MM.1S (cell line): Measurements from ENCODE around the gene TTC28.

Experiments
- DNase-seq: peaks from one replicate; pipeline ENCODE4 v3.0.0-alpha.2; 2015
- H2AFZ ChIP-seq: fragments of 300-600 bp; sonication (generic); 2 replicates; pipeline ENCODE4 v1.6.0; 2016; ENCODE audit warnings: antibody characterized with exemption, low read length
- H3F3A ChIP-seq: fragments of 300-600 bp; sonication (generic); 2 replicates; pipeline ENCODE4 v1.6.1; 2016; ENCODE audit warnings: mild to moderate bottlenecking, antibody characterized with exemption, low read length, moderate library complexity, mixed read lengths; ENCODE audit not compliant: insufficient read depth
- H3K27ac ChIP-seq: fragments of 300-600 bp; sonication (generic); 2 replicates; pipeline ENCODE4 v1.5.1; 2016; ENCODE audit warnings: mild to moderate bottlenecking, low read length
- H3K27me3 ChIP-seq: fragments of 300-600 bp; sonication (generic); replicated peaks from 2 replicates; pipeline ENCODE4 v1.6.0; 2016; ENCODE audit warnings: low read length; ENCODE audit not compliant: insufficient read depth
- H3K36me3 ChIP-seq: fragments of 300-600 bp; sonication (generic); replicated peaks from 2 replicates; pipeline ENCODE4 v1.6.1; 2016; ENCODE audit warnings: mild to moderate bottlenecking, low read length, mixed read lengths; ENCODE audit not compliant: insufficient read depth
- H3K4me1 ChIP-seq: fragments of 300-600 bp; sonication (generic); 2 replicates; pipeline ENCODE4 v1.6.1; 2016; ENCODE audit warnings: low read length, mixed read lengths
- H3K4me2 ChIP-seq: fragments of 300-600 bp; sonication (generic); 2 replicates; pipeline ENCODE4 v1.6.0; 2016; ENCODE audit warnings: low read depth, low read length
- H3K4me3 ChIP-seq: fragments of 300-600 bp; sonication (generic); 2 replicates; pipeline ENCODE4 v1.5.1; 2016; ENCODE audit warnings: low read length, mixed read lengths
- H3K79me2 ChIP-seq: fragments of 300-600 bp; sonication (generic); 2 replicates; pipeline ENCODE4 v1.6.1; 2016; ENCODE audit warnings: mixed run types, low read length, mixed read lengths
- H3K9ac ChIP-seq: fragments of 300-600 bp; sonication (generic); 2 replicates; pipeline ENCODE4 v1.6.1; 2016; ENCODE audit warnings: low read length, mixed read lengths
- H3K9me2 ChIP-seq: fragments of 300-600 bp; sonication (generic); replicated peaks from 2 replicates; pipeline ENCODE4 v1.6.1; 2016; ENCODE audit warnings: mild to moderate bottlenecking, low read length, mixed read lengths; ENCODE audit not compliant: insufficient read depth
- H3K9me3 ChIP-seq: fragments of 300-600 bp; sonication (generic); replicated peaks from 2 replicates; pipeline ENCODE4 v1.6.1; 2016; ENCODE audit warnings: mild to moderate bottlenecking, low read length, mixed read lengths; ENCODE audit not compliant: insufficient read depth
- H4K20me1 ChIP-seq: fragments of 300-600 bp; sonication (generic); 2 replicates; pipeline ENCODE4 v1.6.1; 2016; ENCODE audit warnings: mild to moderate bottlenecking, low read length, moderate library complexity, mixed read lengths; ENCODE audit not compliant: insufficient read depth
- EZH2 ChIP-seq: fragments of 300-600 bp; sonication (generic); optimal IDR thresholded peaks from 2 replicates; pipeline ENCODE3; 2017; ENCODE audit warnings: low read depth, mild to moderate bottlenecking, antibody characterized with exemption, low read length, mixed read lengths
- EZH2phosphoT487 ChIP-seq: fragments of 300-600 bp; sonication (generic); IDR thresholded peaks from 2 replicates; pipeline ENCODE4 v1.6.1; 2018; ENCODE audit warnings: antibody characterized with exemption, low read length
- TF ChIP-seq, protein P1 (sequence below): fragments of 300-600 bp; sonication (generic); IDR thresholded peaks from 2 replicates; pipeline ENCODE4 v1.5.1; 2016; ENCODE audit warnings: antibody characterized with exemption, low read length, mixed read lengths

The TTC28 gene

DNA sequence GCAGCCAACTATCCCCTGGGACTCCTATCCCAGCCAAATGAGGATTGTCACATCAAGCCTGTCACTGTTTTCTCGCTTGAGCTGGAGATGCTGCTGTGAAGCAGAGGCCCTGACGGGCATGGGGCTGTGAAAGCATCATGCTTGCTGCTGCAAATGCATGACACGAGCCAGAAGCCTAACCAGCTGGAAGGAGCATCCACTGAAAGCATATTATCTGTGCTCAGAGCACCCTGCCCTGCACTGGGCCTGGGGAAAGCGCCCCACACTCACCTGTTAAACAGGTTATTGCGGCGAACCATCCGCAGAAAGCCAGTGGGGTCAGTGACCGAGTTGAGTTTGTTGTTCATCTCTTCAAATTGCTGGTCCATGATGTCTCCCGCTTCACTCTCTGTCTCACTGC is 649.7 kb downstream of the TTC28 start:
- no peak overlapping the region for H3K9ac ChIP-seq
- H3K79me2 ChIP-seq, result no peaks in the 10 kb centered on the region
- H3K4me1 ChIP-seq, result no peaks in the 10 kb centered on the region
- H2AFZ ChIP-seq, result no peak overlapping the region
- H3K36me3 ChIP-seq, result no peaks in the 10 kb centered on the region
- TF ChIP-seq EZH2phosphoT487, result no peak
- TF ChIP-seq EZH2, result no peak
- TF ChIP-seq, protein P1, sequence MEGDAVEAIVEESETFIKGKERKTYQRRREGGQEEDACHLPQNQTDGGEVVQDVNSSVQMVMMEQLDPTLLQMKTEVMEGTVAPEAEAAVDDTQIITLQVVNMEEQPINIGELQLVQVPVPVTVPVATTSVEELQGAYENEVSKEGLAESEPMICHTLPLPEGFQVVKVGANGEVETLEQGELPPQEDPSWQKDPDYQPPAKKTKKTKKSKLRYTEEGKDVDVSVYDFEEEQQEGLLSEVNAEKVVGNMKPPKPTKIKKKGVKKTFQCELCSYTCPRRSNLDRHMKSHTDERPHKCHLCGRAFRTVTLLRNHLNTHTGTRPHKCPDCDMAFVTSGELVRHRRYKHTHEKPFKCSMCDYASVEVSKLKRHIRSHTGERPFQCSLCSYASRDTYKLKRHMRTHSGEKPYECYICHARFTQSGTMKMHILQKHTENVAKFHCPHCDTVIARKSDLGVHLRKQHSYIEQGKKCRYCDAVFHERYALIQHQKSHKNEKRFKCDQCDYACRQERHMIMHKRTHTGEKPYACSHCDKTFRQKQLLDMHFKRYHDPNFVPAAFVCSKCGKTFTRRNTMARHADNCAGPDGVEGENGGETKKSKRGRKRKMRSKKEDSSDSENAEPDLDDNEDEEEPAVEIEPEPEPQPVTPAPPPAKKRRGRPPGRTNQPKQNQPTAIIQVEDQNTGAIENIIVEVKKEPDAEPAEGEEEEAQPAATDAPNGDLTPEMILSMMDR, result no peak
- H3K27ac ChIP-seq, result no peak overlapping the region
- no peaks in the 10 kb centered on the region for H3K27me3 ChIP-seq
- no peaks in the 10 kb centered on the region for H3K9me2 ChIP-seq
- no peaks in the 10 kb centered on the region for H4K20me1 ChIP-seq
- no peak overlapping the region for H3K4me2 ChIP-seq
- DNase-seq, result no peak
- no peaks in the 10 kb centered on the region for H3F3A ChIP-seq
- no peaks in the 10 kb centered on the region for H3K9me3 ChIP-seq
- no peak overlapping the region for H3K4me3 ChIP-seq

DNA sequence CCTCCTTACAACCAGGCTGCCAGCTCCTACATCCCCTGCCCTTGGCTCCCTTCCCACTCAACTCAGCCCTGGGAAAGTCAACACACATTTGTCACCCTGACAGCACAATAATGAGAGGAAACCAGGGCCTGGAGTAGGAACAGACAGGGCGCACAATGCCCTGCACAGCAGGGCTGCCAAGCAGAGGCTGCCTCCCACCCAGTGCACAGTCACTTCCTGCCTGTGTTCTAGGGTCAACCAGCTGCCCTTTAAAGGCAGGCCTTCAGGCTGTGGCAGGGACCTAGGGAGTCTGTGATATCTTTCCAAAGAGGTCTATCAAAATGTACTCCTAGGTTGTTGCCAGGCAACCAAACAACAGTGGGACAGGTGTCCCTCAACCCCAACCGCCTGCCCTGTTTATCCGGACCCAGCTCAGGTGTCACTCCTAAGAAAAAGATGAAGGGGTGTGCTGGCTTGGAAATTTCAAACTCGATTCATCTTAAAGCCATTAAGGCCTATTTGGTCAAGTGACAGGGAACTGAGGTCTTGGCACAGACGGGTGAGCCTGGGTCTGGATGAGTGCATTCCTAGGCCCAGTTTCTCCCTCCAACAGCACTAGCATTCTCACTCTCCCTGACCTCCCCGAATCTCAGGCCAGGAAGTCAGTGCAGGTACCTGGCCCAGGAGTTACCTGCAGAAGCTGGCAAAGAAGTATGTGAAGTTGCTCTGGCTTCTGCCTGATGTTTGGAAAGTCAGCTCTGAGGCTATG is 650.3 kb downstream of the TTC28 start:
- Histone ChIP-seq H3K79me2 (no peaks in the 10 kb centered on the region), H3K9me2 (no peaks in the 10 kb centered on the region), H3K27me3 (no peaks in the 10 kb centered on the region), H3K4me1 (no peaks in the 10 kb centered on the region), H3K27ac (no peak overlapping the region), H3K36me3 (no peaks in the 10 kb centered on the region), H3K9me3 (no peaks in the 10 kb centered on the region), H3K9ac (no peak overlapping the region), H3F3A (no peaks in the 10 kb centered on the region), H3K4me2 (no peak overlapping the region), H2AFZ (no peak overlapping the region), H4K20me1 (no peaks in the 10 kb centered on the region), H3K4me3 (no peak overlapping the region)
- no peak for DNase-seq
- no peak for TF ChIP-seq EZH2
- TF ChIP-seq, protein P1, result no peak
- TF ChIP-seq EZH2phosphoT487, result no peak

DNA sequence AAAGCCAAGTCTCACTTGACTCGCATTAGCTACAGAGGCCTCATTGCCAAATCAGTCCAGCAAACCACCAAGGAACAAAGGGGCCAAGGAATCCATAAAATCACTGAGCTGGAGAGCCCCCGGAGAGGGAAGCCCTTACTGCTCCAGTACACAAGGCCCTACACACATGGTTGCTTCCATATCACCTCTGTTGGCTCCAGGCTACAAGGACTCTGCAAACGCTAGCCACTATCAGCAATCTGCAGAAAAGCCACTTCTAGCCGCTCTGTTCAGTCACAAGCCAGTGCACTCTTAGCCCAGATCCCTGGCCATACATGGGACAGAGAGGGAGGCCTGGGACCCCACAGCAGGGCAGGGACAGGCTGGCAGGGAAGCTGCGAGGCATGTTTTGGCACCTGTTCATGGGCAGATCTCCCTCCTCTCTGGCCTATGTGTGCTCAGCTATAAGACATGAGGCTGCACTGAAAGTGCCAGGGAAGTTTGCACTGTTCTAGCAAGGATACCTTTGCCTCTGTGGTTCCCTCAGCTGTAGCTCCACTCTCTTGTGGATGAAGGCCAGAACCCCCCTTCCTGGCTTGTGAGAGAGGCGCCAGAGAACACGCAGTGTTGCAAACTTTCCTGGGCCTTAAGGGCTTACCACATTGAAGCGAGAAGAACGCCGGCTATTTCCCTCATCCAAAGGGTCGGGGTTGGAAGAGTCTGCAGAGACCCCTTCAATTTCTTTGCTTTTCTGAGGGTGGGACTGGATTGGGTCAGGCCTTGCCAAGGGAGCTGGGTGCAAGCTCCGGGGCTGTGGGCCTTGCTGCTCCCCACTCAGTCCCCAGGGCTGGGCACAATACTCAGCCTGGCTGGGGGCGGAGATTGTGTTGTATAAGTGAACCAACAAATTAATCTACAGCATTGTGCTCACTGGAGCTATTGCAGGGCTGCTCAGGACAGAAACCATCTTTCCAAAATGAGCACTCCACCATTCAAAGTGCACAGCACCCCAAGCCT is 651.9 kb downstream of the TTC28 start:
- Histone ChIP-seq H3K4me1 (no peaks in the 10 kb centered on the region), H3K27ac (no peak overlapping the region), H3K9me3 (no peaks in the 10 kb centered on the region), H3K79me2 (no peaks in the 10 kb centered on the region), H3K9me2 (no peaks in the 10 kb centered on the region), H3K27me3 (no peaks in the 10 kb centered on the region), H2AFZ (no peak overlapping the region), H4K20me1 (no peaks in the 10 kb centered on the region), H3K36me3 (no peaks in the 10 kb centered on the region), H3K4me2 (no peak overlapping the region), H3K9ac (no peak overlapping the region), H3F3A (no peaks in the 10 kb centered on the region), H3K4me3 (no peak overlapping the region)
- no peak for DNase-seq
- no peak for TF ChIP-seq EZH2phosphoT487
- no peak for TF ChIP-seq EZH2
- TF ChIP-seq, protein P1, result no peak
